ENCODE data around the gene SPDYE2B. TPM values are rescaled to one million over a fixed set of nuclear protein-coding genes. Genes with fewer than 3 reads are reported as not detected.
"Not testable (repeated sequence)": the region's sequence is repeated elsewhere in the genome, so short reads cannot be mapped to it uniquely, and the experiment has no call there.

Gene SPDYE2B
- total and polyA plus RNA-seq, 9 of the 15 experiments (the other 6 are each of a cell fraction or from before 2014, with no cell fraction given): not detected

GRCh38 chr7:102604431-102605145 lies 45.5 kb upstream of the SPDYE2B start:
- H3K27me3 ChIP-seq (ENCODE audit: control insufficient read depth in 2 of 2, insufficient read depth in 2 of 2, low read length in 2 of 2); H4K20me1 ChIP-seq (replicated peaks; ENCODE audit: control insufficient read depth, insufficient read depth, low read length); H3K79me2 ChIP-seq (ENCODE audit: control insufficient read depth, insufficient read depth, low read length); FAIRE-seq; H3K9me1 ChIP-seq (ENCODE audit: control insufficient read depth, insufficient read depth, low read length); CTCF ChIA-PET (ENCODE audit: low intra/inter-chr PET ratio); H3K4me1 ChIP-seq (replicated peaks in 1 of 2; ENCODE audit: control insufficient read depth in 2 of 2, insufficient read depth in 2 of 2, low read length in 2 of 2); H2AFZ ChIP-seq (ENCODE audit: low read depth, low read length); H3K4me2 ChIP-seq (ENCODE audit: insufficient read depth, low read length); H3K9me3 ChIP-seq (replicated peaks; ENCODE audit: control insufficient read depth, insufficient read depth, low read depth, low read length); POLR2A ChIA-PET; H3K4me3 ChIP-seq; H3K27ac ChIP-seq (ENCODE audit: extremely low read depth, low read depth, low read length); H3K36me3 ChIP-seq (ENCODE audit: control insufficient read depth, insufficient read depth, low read length); in situ Hi-C loops (cut with MboI); H3K9ac ChIP-seq (ENCODE audit: insufficient read depth in 1 of 2, low read depth in 2 of 2, low read length in 2 of 2); intact Hi-C loops (cut with micrococcal nuclease); DNase-seq (ENCODE audit: extremely low read depth in 1 of 4, low spot score in 3 of 4): not testable (repeated sequence)
- TF ChIP-seq MNT (conservative IDR thresholded peaks at IDR 0.05) (peak in 1 of 2 experiments; percentile 44; a peak in 2 of 4 replicates), EP400 (IDR thresholded peaks at IDR 0.05) (peak; percentile 25; the same call in 1 of the 2 replicates)
- WGBS (ENCODE audit: insufficient coverage, low coverage, missing lambda C conversion rate): no CpG with 5 or more reads among the region's 19 CpGs
- BruUV-seq (replicated peaks): TSS peak; percentile 94
- peak; percentile 87 for ATAC-seq

GRCh38 chr7:102606848-102607247 lies 43.3 kb upstream of the SPDYE2B start:
- H4K20me1 ChIP-seq (replicated peaks; ENCODE audit: control insufficient read depth, insufficient read depth, low read length); H3K4me1 ChIP-seq (replicated peaks in 1 of 2; ENCODE audit: control insufficient read depth in 2 of 2, insufficient read depth in 2 of 2, low read length in 2 of 2); POLR2A ChIA-PET; intact Hi-C loops (cut with micrococcal nuclease); H3K4me3 ChIP-seq; H3K9me3 ChIP-seq (replicated peaks; ENCODE audit: control insufficient read depth, insufficient read depth, low read depth, low read length); H3K36me3 ChIP-seq (ENCODE audit: control insufficient read depth, insufficient read depth, low read length); H3K9me1 ChIP-seq (ENCODE audit: control insufficient read depth, insufficient read depth, low read length); H3K4me2 ChIP-seq (ENCODE audit: insufficient read depth, low read length); H2AFZ ChIP-seq (ENCODE audit: low read depth, low read length); BruUV-seq (replicated peaks); in situ Hi-C loops (cut with MboI); CTCF ChIA-PET (ENCODE audit: low intra/inter-chr PET ratio); H3K27me3 ChIP-seq (ENCODE audit: control insufficient read depth in 2 of 2, insufficient read depth in 2 of 2, low read length in 2 of 2); H3K27ac ChIP-seq (ENCODE audit: extremely low read depth, low read depth, low read length); FAIRE-seq; H3K9ac ChIP-seq (ENCODE audit: insufficient read depth in 1 of 2, low read depth in 2 of 2, low read length in 2 of 2); DNase-seq (ENCODE audit: extremely low read depth in 1 of 4, low spot score in 3 of 4); H3K79me2 ChIP-seq (ENCODE audit: control insufficient read depth, insufficient read depth, low read length): not testable (repeated sequence)
- ATAC-seq: 0 out of 3 replicates have a peak, but pooled peaks have one; percentile 1
- WGBS (ENCODE audit: insufficient coverage, low coverage, missing lambda C conversion rate): no CpG with 5 or more reads among the region's 5 CpGs

GRCh38 chr7:102609734-102610133 lies 40.4 kb upstream of the SPDYE2B start:
- ATAC-seq; FAIRE-seq; H3K36me3 ChIP-seq (ENCODE audit: control insufficient read depth, insufficient read depth, low read length); H2AFZ ChIP-seq (ENCODE audit: low read depth, low read length); H3K27me3 ChIP-seq (ENCODE audit: control insufficient read depth in 2 of 2, insufficient read depth in 2 of 2, low read length in 2 of 2); H4K20me1 ChIP-seq (replicated peaks; ENCODE audit: control insufficient read depth, insufficient read depth, low read length); POLR2A ChIA-PET; intact Hi-C loops (cut with micrococcal nuclease); DNase-seq (ENCODE audit: extremely low read depth in 1 of 4, low spot score in 3 of 4); CTCF ChIA-PET (ENCODE audit: low intra/inter-chr PET ratio); H3K27ac ChIP-seq (ENCODE audit: extremely low read depth, low read depth, low read length); H3K9ac ChIP-seq (ENCODE audit: insufficient read depth in 1 of 2, low read depth in 2 of 2, low read length in 2 of 2); H3K9me1 ChIP-seq (ENCODE audit: control insufficient read depth, insufficient read depth, low read length); in situ Hi-C loops (cut with MboI); BruUV-seq (replicated peaks); H3K79me2 ChIP-seq (ENCODE audit: control insufficient read depth, insufficient read depth, low read length); H3K4me2 ChIP-seq (ENCODE audit: insufficient read depth, low read length); H3K9me3 ChIP-seq (replicated peaks; ENCODE audit: control insufficient read depth, insufficient read depth, low read depth, low read length); H3K4me3 ChIP-seq: not testable (repeated sequence)
- H3K4me1 ChIP-seq (replicated peaks in 1 of 2; ENCODE audit: control insufficient read depth in 2 of 2, insufficient read depth in 2 of 2, low read length in 2 of 2): peaks cover 0 to 10% of the 10 kb centered on the region in 2 experiments; a peak in 2 of 5 replicates
- 25% methylated on average over 4 of the region's 10 CpGs for WGBS (ENCODE audit: insufficient coverage, low coverage, missing lambda C conversion rate)
